Mesendoderm (in vitro differentiated cells): Measurements from ENCODE around the gene SLC6A12.
"Not testable (repeated sequence)": the region's sequence is repeated elsewhere in the genome, so short reads cannot be mapped to it uniquely, and the experiment has no call there.

Source experiments
- DNase-seq: peaks from one replicate; pipeline ENCODE4 v3.0.0; 2013
- H2AK5ac ChIP-seq: 2 replicates; pipeline ENCODE4 v1.6.1; 2013; ENCODE audit warnings: low read length, inconsistent platforms
- H2BK120ac ChIP-seq: 2 replicates; pipeline ENCODE4 v1.6.1; 2013; ENCODE audit warnings: low read depth, mild to moderate bottlenecking, low read length, moderate library complexity, mixed read lengths
- H2BK15ac ChIP-seq: replicated peaks from 2 replicates; pipeline ENCODE4 v1.6.1; 2013; ENCODE audit warnings: low read depth, mild to moderate bottlenecking, moderate library complexity
- H2BK5ac ChIP-seq: 2 replicates; pipeline ENCODE4 v1.6.1; 2013; ENCODE audit warnings: low read length, inconsistent platforms
- H3K18ac ChIP-seq: 2 replicates; pipeline ENCODE4 v1.6.1; 2013; ENCODE audit warnings: mild to moderate bottlenecking, low read length, mixed read lengths
- H3K23ac ChIP-seq: one replicate; pipeline ENCODE4 v1.6.1; 2013; ENCODE audit warnings: low read length
- H3K27ac ChIP-seq: 2 replicates; pipeline ENCODE4 v1.5.1; 2013; ENCODE audit warnings: low read depth, mild to moderate bottlenecking, inconsistent platforms, low read length, moderate library complexity
- H3K27me3 ChIP-seq: 2 replicates; pipeline ENCODE4 v1.6.1; 2013; ENCODE audit warnings: low read length, control low read depth, mild to moderate bottlenecking, inconsistent platforms; ENCODE audit not compliant: insufficient read depth, poor library complexity
- H3K36me3 ChIP-seq: 2 replicates; pipeline ENCODE4 v1.6.1; 2013; ENCODE audit warnings: low read length, inconsistent platforms; ENCODE audit not compliant: control insufficient read depth, insufficient read depth
- H3K4ac ChIP-seq: one replicate; pipeline ENCODE4 v1.6.1; 2013; ENCODE audit warnings: low read depth, mild to moderate bottlenecking, low read length, moderate library complexity
- H3K4me1 ChIP-seq: 2 replicates; pipeline ENCODE4 v1.6.1; 2013; ENCODE audit warnings: low read depth, low read length, inconsistent platforms; ENCODE audit not compliant: control insufficient read depth
- H3K4me2 ChIP-seq: 2 replicates; pipeline ENCODE4 v1.6.1; 2013; ENCODE audit warnings: low read length
- H3K4me3 ChIP-seq: 2 replicates; pipeline ENCODE4 v1.5.1; 2013; ENCODE audit warnings: mild to moderate bottlenecking, low read length
- H3K56ac ChIP-seq: one replicate; pipeline ENCODE4 v1.6.1; 2013; ENCODE audit warnings: low read length
- H3K79me1 ChIP-seq: 2 replicates; pipeline ENCODE4 v1.6.1; 2013; ENCODE audit warnings: low read length, inconsistent platforms
- H3K79me2 ChIP-seq: 2 replicates; pipeline ENCODE4 v1.6.1; 2013; ENCODE audit warnings: mild to moderate bottlenecking, low read length; ENCODE audit not compliant: control insufficient read depth, insufficient read depth
- H3K9ac ChIP-seq: 2 replicates; pipeline ENCODE4 v1.6.1; 2013; ENCODE audit warnings: low read length, inconsistent platforms
- H4K5ac ChIP-seq: one replicate; pipeline ENCODE4 v1.6.1; 2013; ENCODE audit warnings: low read length
- H4K8ac ChIP-seq: one replicate; pipeline ENCODE4 v1.6.1; 2013; ENCODE audit warnings: low read depth, mild to moderate bottlenecking, control low read depth, low read length, moderate library complexity
- WGBS: extraction: QIAGEN DNeasy Blood & Tissue Kit; methylation state at CpG from one replicate; pipeline ENCODE4 v1.1.7; 2013; ENCODE audit warnings: low lambda C conversion rate, missing lambda C conversion rate; ENCODE audit not compliant: insufficient coverage; ENCODE audit errors: extremely low coverage; 5-methylcytosine and 5-hydroxymethylcytosine counted together

The SLC6A12 gene

GRCh38 chr12:218728-219590 lies 5.0 kb upstream of the SLC6A12 start:
- Histone ChIP-seq H4K8ac (no peak overlapping the region), H3K56ac (no peak overlapping the region), H2BK120ac (no peak overlapping the region), H3K23ac (no peak overlapping the region), H3K9ac (no peak overlapping the region), H3K79me2 (no peaks in the 10 kb centered on the region), H3K4me2 (no peak overlapping the region), H4K5ac (no peak overlapping the region), H3K27ac (no peak overlapping the region), H3K79me1 (no peaks in the 10 kb centered on the region), H3K27me3 (no peaks in the 10 kb centered on the region), H3K18ac (no peak overlapping the region), H3K4me1 (peaks cover 2% of the 10 kb centered on the region), H3K36me3 (no peaks in the 10 kb centered on the region), H2BK15ac (no peak overlapping the region), H3K4me3 (no peak overlapping the region), H2AK5ac (no peak overlapping the region), H3K4ac (no peak overlapping the region), H2BK5ac (no peak overlapping the region)
- no CpG with 5 or more reads among the region's 30 CpGs for WGBS
- no peak for DNase-seq

- Histone ChIP-seq H3K27ac (no peak overlapping the region), H2BK15ac (no peak overlapping the region), H3K79me1 (no peaks in the 10 kb centered on the region), H2BK120ac (no peak overlapping the region), H3K18ac (no peak overlapping the region), H3K4me2 (no peak overlapping the region), H3K23ac (no peak overlapping the region), H3K4me3 (no peak overlapping the region), H2BK5ac (no peak overlapping the region), H3K9ac (no peak overlapping the region), H2AK5ac (no peak overlapping the region), H3K4me1 (peaks cover 5% of the 10 kb centered on the region), H4K5ac (no peak overlapping the region), H3K27me3 (no peaks in the 10 kb centered on the region), H3K36me3 (no peaks in the 10 kb centered on the region), H4K8ac (no peak overlapping the region), H3K56ac (no peak overlapping the region), H3K79me2 (no peaks in the 10 kb centered on the region), H3K4ac (no peak overlapping the region)
- DNase-seq, result no peak
- WGBS, result no CpG with 5 or more reads among the region's 5 CpGs
Observed at GRCh38 chr12:218221-218620, 4.3 kb upstream of the SLC6A12 start.

GRCh38 chr12:217029-217428 lies 3.1 kb upstream of the SLC6A12 start:
- not testable (repeated sequence) for H3K36me3 ChIP-seq, H3K4me1 ChIP-seq, H2BK15ac ChIP-seq, H3K27me3 ChIP-seq, DNase-seq, H4K5ac ChIP-seq, H3K23ac ChIP-seq, H2BK5ac ChIP-seq, H3K79me1 ChIP-seq, H3K27ac ChIP-seq, H2AK5ac ChIP-seq, H2BK120ac ChIP-seq, H4K8ac ChIP-seq, H3K79me2 ChIP-seq, H3K4me2 ChIP-seq, H3K56ac ChIP-seq, H3K4me3 ChIP-seq, H3K18ac ChIP-seq, H3K4ac ChIP-seq, H3K9ac ChIP-seq
- 100% methylated on average over 2 of the region's 6 CpGs for WGBS

GRCh38 chr12:215116-215515 lies 1.2 kb upstream of the SLC6A12 start:
- H3K4me2 ChIP-seq, result no peak overlapping the region
- H3K23ac ChIP-seq, result no peak overlapping the region
- H3K79me1 ChIP-seq, result no peaks in the 10 kb centered on the region
- H3K4me1 ChIP-seq, result peaks cover 4% of the 10 kb centered on the region
- no peak overlapping the region for H3K4ac ChIP-seq
- no peak overlapping the region for H3K18ac ChIP-seq
- no peak for DNase-seq
- H4K8ac ChIP-seq, result no peak overlapping the region
- H3K56ac ChIP-seq, result no peak overlapping the region
- no peak overlapping the region for H3K27ac ChIP-seq
- H3K9ac ChIP-seq, result no peak overlapping the region
- no peak overlapping the region for H2BK5ac ChIP-seq
- no peak overlapping the region for H4K5ac ChIP-seq
- no peak overlapping the region for H2BK120ac ChIP-seq
- H2BK15ac ChIP-seq, result no peak overlapping the region
- no peak overlapping the region for H2AK5ac ChIP-seq
- no peaks in the 10 kb centered on the region for H3K36me3 ChIP-seq
- no peaks in the 10 kb centered on the region for H3K79me2 ChIP-seq
- no peak overlapping the region for H3K4me3 ChIP-seq
- H3K27me3 ChIP-seq, result no peaks in the 10 kb centered on the region
- no CpG with 5 or more reads among the region's 6 CpGs for WGBS

- H3K9ac ChIP-seq, result no peak overlapping the region
- no peak overlapping the region for H3K4ac ChIP-seq
- no CpG with 5 or more reads among the region's 12 CpGs for WGBS
- H2BK120ac ChIP-seq, result no peak overlapping the region
- no peak overlapping the region for H3K4me2 ChIP-seq
- DNase-seq, result no peak
- no peak overlapping the region for H4K8ac ChIP-seq
- no peaks in the 10 kb centered on the region for H3K79me1 ChIP-seq
- H3K27ac ChIP-seq, result no peak overlapping the region
- no peaks in the 10 kb centered on the region for H3K36me3 ChIP-seq
- no peaks in the 10 kb centered on the region for H3K27me3 ChIP-seq
- H2BK5ac ChIP-seq, result no peak overlapping the region
- no peak overlapping the region for H2BK15ac ChIP-seq
- H4K5ac ChIP-seq, result no peak overlapping the region
- H3K56ac ChIP-seq, result no peak overlapping the region
- H2AK5ac ChIP-seq, result no peak overlapping the region
- peaks cover 3% of the 10 kb centered on the region for H3K4me1 ChIP-seq
- no peak overlapping the region for H3K4me3 ChIP-seq
- no peaks in the 10 kb centered on the region for H3K79me2 ChIP-seq
- no peak overlapping the region for H3K18ac ChIP-seq
- H3K23ac ChIP-seq, result no peak overlapping the region
Observed at GRCh38 chr12:213527-213932, 427 bp downstream of the SLC6A12 start.
